K562 (cell line): ENCODE results near the gene SNRNP200. TPM values are rescaled to one million over a fixed set of nuclear protein-coding genes. Genes with fewer than 3 reads are reported as not detected.

Experiments
- AFF4 ChIP-seq: sonication (generic); formaldehyde crosslinking; IDR thresholded peaks from 2 replicates; pipeline ENCODE4 v1.8.0; 2023; ENCODE audit warnings: mild to moderate bottlenecking, missing genetic modification reagents
- ATF3 ChIP-seq, 2 experiments: fragments of 450-650 bp in 1 of 2; sonication (generic) in 1 of 2; formaldehyde crosslinking in 1 of 2; IDR thresholded peaks in 1 of 2; conservative IDR thresholded peaks in 1 of 2; 2 replicates each; pipeline versions ENCODE4 v1.6.1 to v1.8.1; 2016 to 2023; ENCODE audit warnings: mild to moderate bottlenecking in 2 of 2, moderate library complexity in 2 of 2, inconsistent platforms in 1 of 2, missing genetic modification reagents in 1 of 2
- CHD1 ChIP-seq: fragments of 200-600 bp; sonication (generic); IDR thresholded peaks from one replicate; pipeline ENCODE4 v1.6.1; 2012; ENCODE audit warnings: mild to moderate bottlenecking, moderate library complexity, low read length, inconsistent platforms
- FOXK1 ChIP-seq: sonication (generic); formaldehyde crosslinking; IDR thresholded peaks from 2 replicates; pipeline ENCODE4 v1.8.0; 2022; ENCODE audit warnings: missing genetic modification reagents, mild to moderate bottlenecking, borderline replicate concordance
- FOXM1 ChIP-seq, 2 experiments: fragments of 450-650 bp in 1 of 2; sonication (generic) in 1 of 2; formaldehyde crosslinking in 1 of 2; IDR thresholded peaks; 2 replicates each; pipeline versions ENCODE4 v1.6.1 to v1.9.0; 2017 to 2022; ENCODE audit warnings: low read depth in 2 of 2, mild to moderate bottlenecking in 2 of 2, missing genetic modification reagents in 1 of 2, moderate library complexity in 1 of 2
- HLTF ChIP-seq: fragments of 450-650 bp; IDR thresholded peaks from 2 replicates; pipeline ENCODE4 v1.6.1; 2016
- HMG20A ChIP-seq: fragments of 450-650 bp; formaldehyde crosslinking; conservative IDR thresholded peaks from 2 replicates; pipeline ENCODE4 v1.4.0; 2020; ENCODE audit warnings: mild to moderate bottlenecking, mixed read lengths
- PCBP1 ChIP-seq: fragments of 200-400 bp; formaldehyde crosslinking; IDR thresholded peaks from 2 replicates; pipeline ENCODE4 v1.6.1; 2018; ENCODE audit warnings: mild to moderate bottlenecking, low read depth, low read length; ENCODE audit not compliant: poor library complexity, severe bottlenecking
- PRPF4 ChIP-seq: fragments of 200-400 bp; formaldehyde crosslinking; IDR thresholded peaks from one replicate; pipeline ENCODE4 v1.6.1; 2017; ENCODE audit warnings: low read length, low read depth, mild to moderate bottlenecking; ENCODE audit not compliant: insufficient read depth, poor library complexity, severe bottlenecking
- RFX1 ChIP-seq: fragments of 450-650 bp; IDR thresholded peaks from 2 replicates; pipeline ENCODE4 v1.6.1; 2016; ENCODE audit warnings: mild to moderate bottlenecking, moderate library complexity
- SLC30A9 ChIP-seq: fragments of 250-450 bp; sonication (Bioruptor Pico); IDR thresholded peaks from 2 replicates; pipeline ENCODE4 v1.8.0; 2022; ENCODE audit warnings: mild to moderate bottlenecking, moderate library complexity
- TAF9B ChIP-seq: fragments of 450-650 bp; IDR thresholded peaks from 2 replicates; pipeline ENCODE4 v1.6.1; 2018; ENCODE audit warnings: mild to moderate bottlenecking; ENCODE audit not compliant: partially characterized antibody
- ZEB2 ChIP-seq: fragments of 450-650 bp; IDR thresholded peaks from 2 replicates; pipeline ENCODE4 v1.6.1; 2016
- ZNF184 ChIP-seq: sonication (generic); formaldehyde crosslinking; IDR thresholded peaks from 2 replicates; pipeline ENCODE4 v1.5.0; 2020; ENCODE audit warnings: missing genetic modification reagents
- ZNF280A ChIP-seq: fragments of 450-650 bp; IDR thresholded peaks from 2 replicates; pipeline ENCODE4 v1.6.1; 2018; ENCODE audit warnings: mild to moderate bottlenecking, low read depth; ENCODE audit not compliant: partially characterized antibody
- ZNF384 ChIP-seq: IDR thresholded peaks from 2 replicates; pipeline ENCODE4 v1.6.1; 2012; ENCODE audit warnings: low read depth, low read length, improper control_type of control experiment
- ZNF589 ChIP-seq: fragments of 200-800 bp; sonication (Bioruptor generic); IDR thresholded peaks from 2 replicates; pipeline ENCODE4 v1.6.1; 2016; ENCODE audit warnings: low read depth, missing genetic modification characterization, missing compliant biosample characterization
- polyA plus RNA-seq, 8 experiments: library from polyadenylated mRNA; depleted of rRNA in 4 of 8; stranded (reverse) in 5 of 8; unstranded in 3 of 8; fragments of >200 nt; fragmentation: Nextera tagmentation in 2 of 8; fragmentation: Illumina TruSeq in 1 of 8; extraction: Ambion mirVana in 2 of 8; extraction: Trizol in 1 of 8; gene quantifications; 2 replicates each; pipeline versions ENCODE4 v1.2.1 to v1.2.3, GENCODE V29; 2011 to 2014; ENCODE audit warnings: inconsistent platforms in 1 of 8, missing spikeins in 1 of 8
- total RNA-seq, 7 experiments: library from RNA; depleted of rRNA in 6 of 7; stranded (reverse); fragments of >200 nt in 6 of 7; fragmentation: Illumina TruSeq in 2 of 7; extraction: Trizol in 2 of 7; gene quantifications; 2 replicates each; pipeline versions ENCODE4 v1.2.1 to v1.2.3, GENCODE V29; 2011 to 2021; ENCODE audit warnings: low replicate concordance in 1 of 7
- TF ChIP-seq, protein P1 (sequence below), 2 experiments: fragments of 450-650 bp; IDR thresholded peaks; 2 replicates each; pipeline ENCODE4 v1.6.1; 2016
- TF ChIP-seq, protein P2 (sequence below): fragments of 450-650 bp; IDR thresholded peaks from 2 replicates; pipeline ENCODE4 v1.6.1; 2016; ENCODE audit warnings: antibody characterized with exemption

The SNRNP200 gene
- total and polyA plus RNA-seq, 9 of the 15 experiments (the other 6 are each of a cell fraction or from before 2014, with no cell fraction given) = 76.1 to 231 (median 155) TPM

GRCh38 chr2:96265349-96265839 lies 40.0 kb downstream of the SNRNP200 start (continued):
- TF ChIP-seq, protein P1, sequence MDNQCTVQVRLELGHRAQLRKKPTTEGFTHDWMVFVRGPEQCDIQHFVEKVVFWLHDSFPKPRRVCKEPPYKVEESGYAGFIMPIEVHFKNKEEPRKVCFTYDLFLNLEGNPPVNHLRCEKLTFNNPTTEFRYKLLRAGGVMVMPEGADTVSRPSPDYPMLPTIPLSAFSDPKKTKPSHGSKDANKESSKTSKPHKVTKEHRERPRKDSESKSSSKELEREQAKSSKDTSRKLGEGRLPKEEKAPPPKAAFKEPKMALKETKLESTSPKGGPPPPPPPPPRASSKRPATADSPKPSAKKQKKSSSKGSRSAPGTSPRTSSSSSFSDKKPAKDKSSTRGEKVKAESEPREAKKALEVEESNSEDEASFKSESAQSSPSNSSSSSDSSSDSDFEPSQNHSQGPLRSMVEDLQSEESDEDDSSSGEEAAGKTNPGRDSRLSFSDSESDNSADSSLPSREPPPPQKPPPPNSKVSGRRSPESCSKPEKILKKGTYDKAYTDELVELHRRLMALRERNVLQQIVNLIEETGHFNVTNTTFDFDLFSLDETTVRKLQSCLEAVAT (IDR thresholded peaks at IDR 0.05) = 0 out of 4 replicates have a peak, but pooled peaks of 1 of the 2 experiments have one; percentile 24
- no peak for TF ChIP-seq SLC30A9
- TF ChIP-seq ZNF589 (CRISPR knock-in tag) = no peak
- no peak for TF ChIP-seq HMG20A (CRISPR knock-in tag)
- no peak for TF ChIP-seq ZNF384
- TF ChIP-seq, protein P2, sequence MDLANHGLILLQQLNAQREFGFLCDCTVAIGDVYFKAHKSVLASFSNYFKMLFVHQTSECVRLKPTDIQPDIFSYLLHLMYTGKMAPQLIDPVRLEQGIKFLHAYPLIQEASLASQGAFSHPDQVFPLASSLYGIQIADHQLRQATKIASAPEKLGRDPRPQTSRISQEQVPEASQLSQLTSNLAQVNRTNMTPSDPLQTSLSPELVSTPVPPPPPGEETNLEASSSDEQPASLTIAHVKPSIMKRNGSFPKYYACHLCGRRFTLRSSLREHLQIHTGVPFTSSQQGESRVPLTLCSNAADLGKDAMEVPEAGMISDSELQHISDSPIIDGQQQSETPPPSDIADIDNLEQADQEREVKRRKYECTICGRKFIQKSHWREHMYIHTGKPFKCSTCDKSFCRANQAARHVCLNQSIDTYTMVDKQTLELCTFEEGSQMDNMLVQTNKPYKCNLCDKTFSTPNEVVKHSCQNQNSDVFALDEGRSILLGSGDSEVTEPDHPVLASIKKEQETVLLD = no peak
- no peak for TF ChIP-seq TAF9B
- no peak for TF ChIP-seq CHD1
- no peak for TF ChIP-seq ATF3 (IDR thresholded peaks at IDR 0.05)
- TF ChIP-seq ATF3 (CRISPR knock-in tag; conservative IDR thresholded peaks at IDR 0.05) = no peak
- TF ChIP-seq PRPF4 = no peak
- 0 out of 2 replicates have a peak, but pooled peaks have one; percentile 9 for TF ChIP-seq ZEB2
- no peak for TF ChIP-seq ZNF280A
- TF ChIP-seq HLTF = 0 out of 2 replicates have a peak, but pooled peaks have one; percentile 20
- TF ChIP-seq FOXK1 = no peak
- no peak for TF ChIP-seq RFX1
- no peak for TF ChIP-seq AFF4
- TF ChIP-seq PCBP1 = no peak
- no peak for TF ChIP-seq ZNF184 (CRISPR knock-in tag)
- no peak for TF ChIP-seq FOXM1 (IDR thresholded peaks at IDR 0.05; ENCODE audit: low read depth)
- no peak; the same call in 1 of the 2 replicates for TF ChIP-seq FOXM1 (CRISPR knock-in tag; IDR thresholded peaks at IDR 0.05; ENCODE audit: low read depth)
